ENCODE data around the gene C10orf105.

Gene C10orf105

GRCh38 chr10:71708897-71709882, 10.4 kb downstream of the C10orf105 start:
- Mint-ChIP-seq H3K4me1 (ENCODE audit: low read depth) (peaks cover 52% of the 10 kb centered on the region), H3K36me3 (no peaks in the 10 kb centered on the region), H3K27ac (peak overlapping the region; percentile 56), H3K9me3 (ENCODE audit: low read depth) (no peaks in the 10 kb centered on the region), H3K27me3 (no peaks in the 10 kb centered on the region), H3K4me3 (no peak overlapping the region)

DNA sequence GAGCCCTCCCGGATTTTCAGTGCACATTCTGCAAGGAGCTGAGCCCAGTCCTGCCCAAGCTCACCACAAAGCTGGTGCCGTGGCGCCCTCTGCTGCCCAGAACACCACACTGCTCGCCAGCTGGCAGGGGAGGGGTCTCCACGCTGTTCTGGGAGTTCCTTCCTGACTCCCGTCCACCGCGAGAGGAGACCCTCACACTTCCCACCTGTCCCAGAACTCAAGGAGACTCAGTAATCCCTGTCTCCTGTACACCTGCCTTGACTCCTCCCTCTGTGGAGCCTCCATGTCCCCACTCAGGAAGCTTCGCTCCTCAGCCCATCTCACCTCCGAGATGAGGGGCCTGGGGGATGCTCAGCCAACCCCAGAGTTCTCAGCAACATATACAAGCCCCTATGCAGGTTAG, 11.3 kb downstream of the C10orf105 start:
- no peaks in the 10 kb centered on the region for H3K27me3 Mint-ChIP-seq
- no peaks in the 10 kb centered on the region for H3K36me3 Mint-ChIP-seq
- H3K27ac Mint-ChIP-seq, result peak overlapping the region; percentile 22
- H3K4me1 Mint-ChIP-seq (ENCODE audit: low read depth), result peaks cover 43% of the 10 kb centered on the region
- no peak overlapping the region for H3K4me3 Mint-ChIP-seq
- no peaks in the 10 kb centered on the region for H3K9me3 Mint-ChIP-seq (ENCODE audit: low read depth)

DNA sequence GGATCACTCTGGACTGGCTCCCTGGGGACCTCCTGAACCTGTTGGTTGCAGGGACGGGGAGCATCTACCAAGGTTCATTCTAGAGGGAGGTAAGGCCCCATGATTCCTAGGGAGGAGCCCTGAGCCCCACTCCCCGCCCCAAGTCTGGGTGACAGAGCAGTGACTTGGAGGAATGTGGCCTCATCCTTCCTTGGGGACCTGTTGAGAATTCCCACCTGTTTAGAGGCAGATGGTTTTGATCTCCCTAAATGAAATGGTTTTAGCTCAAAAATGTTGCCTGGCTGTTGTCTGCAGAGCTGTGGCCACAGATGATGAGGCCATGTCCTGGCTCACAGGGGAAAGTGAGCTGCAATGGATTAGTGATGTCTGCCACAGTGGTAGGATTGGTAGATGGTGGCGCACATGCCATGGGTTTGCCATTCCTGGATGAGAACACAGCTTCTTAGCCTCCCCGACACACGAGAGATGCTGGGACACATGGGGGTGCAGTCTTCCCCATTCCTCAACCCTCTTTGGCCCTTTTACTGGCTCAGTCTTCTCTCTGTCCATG, 12.3 kb downstream of the C10orf105 start:
- no peaks in the 10 kb centered on the region for H3K36me3 Mint-ChIP-seq
- no peak overlapping the region for H3K27ac Mint-ChIP-seq
- H3K4me1 Mint-ChIP-seq (ENCODE audit: low read depth), result peaks cover 33% of the 10 kb centered on the region
- H3K27me3 Mint-ChIP-seq, result no peaks in the 10 kb centered on the region
- no peak overlapping the region for H3K4me3 Mint-ChIP-seq
- no peaks in the 10 kb centered on the region for H3K9me3 Mint-ChIP-seq (ENCODE audit: low read depth)

- no peaks in the 10 kb centered on the region for H3K27me3 Mint-ChIP-seq
- H3K4me1 Mint-ChIP-seq (ENCODE audit: low read depth), result peaks cover 25% of the 10 kb centered on the region
These were observed 13.1 kb downstream of the C10orf105 start for GRCh38 chr10:71706216-71707121.

DNA sequence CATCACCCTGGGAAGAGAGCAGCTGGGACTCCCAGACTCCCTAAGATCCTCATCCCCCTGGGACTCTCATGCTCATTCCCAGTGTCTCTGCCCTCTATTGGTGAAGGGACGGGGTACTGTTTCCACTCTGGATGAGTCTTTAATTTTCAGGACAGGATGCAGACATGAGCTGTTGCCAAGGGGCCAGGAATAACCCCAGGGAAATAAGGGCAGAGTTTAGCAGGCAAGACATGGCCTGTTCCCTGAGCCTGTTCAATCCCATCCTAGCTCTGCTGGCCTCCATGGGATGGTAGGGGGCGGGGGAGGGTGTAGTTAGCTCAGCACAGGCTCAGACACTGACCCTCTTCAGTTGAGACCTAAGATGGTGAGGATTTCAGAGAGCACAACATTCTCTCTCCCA, 14.0 kb downstream of the C10orf105 start:
- Mint-ChIP-seq H3K4me1 (ENCODE audit: low read depth) (peaks cover 25% of the 10 kb centered on the region), H3K27me3 (no peaks in the 10 kb centered on the region), H3K9me3 (ENCODE audit: low read depth) (no peaks in the 10 kb centered on the region), H3K4me3 (no peak overlapping the region), H3K36me3 (no peaks in the 10 kb centered on the region), H3K27ac (no peak overlapping the region)

More at GRCh38 chr10:71706216-71707121, 13.1 kb downstream of the C10orf105 start:
- Mint-ChIP-seq H3K36me3 (no peaks in the 10 kb centered on the region), H3K27ac (no peak overlapping the region), H3K4me3 (no peak overlapping the region), H3K9me3 (ENCODE audit: low read depth) (no peaks in the 10 kb centered on the region)

- Mint-ChIP-seq H3K27ac (no peak overlapping the region), H3K36me3 (no peaks in the 10 kb centered on the region), H3K9me3 (ENCODE audit: low read depth) (no peaks in the 10 kb centered on the region), H3K4me1 (ENCODE audit: low read depth) (peaks cover 22% of the 10 kb centered on the region), H3K27me3 (no peaks in the 10 kb centered on the region), H3K4me3 (no peak overlapping the region)
These were observed 14.8 kb downstream of the C10orf105 start for GRCh38 chr10:71704816-71705215.

DNA sequence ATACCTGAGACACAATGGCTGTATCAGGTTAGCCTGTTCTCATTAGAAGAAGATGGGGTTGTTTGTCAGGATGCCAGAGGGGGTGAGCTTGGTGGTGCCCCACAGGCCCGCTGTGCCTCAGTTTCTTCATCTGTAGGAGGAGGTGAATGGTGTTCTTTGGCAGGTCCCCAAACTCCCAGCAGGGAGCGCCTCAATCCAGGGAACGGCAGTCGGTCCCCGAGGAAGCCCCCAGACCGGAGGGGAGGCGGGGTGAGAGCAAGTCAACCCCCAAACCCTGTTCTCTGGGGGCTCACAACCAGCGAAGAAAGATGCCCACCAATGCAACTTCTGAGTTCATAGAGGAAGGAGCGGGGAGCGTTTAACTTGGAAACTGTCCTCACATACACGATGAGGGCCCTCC, 16.0 kb downstream of the C10orf105 start:
- peaks cover 27% of the 10 kb centered on the region for H3K4me1 Mint-ChIP-seq (ENCODE audit: low read depth)
- no peak overlapping the region for H3K4me3 Mint-ChIP-seq
- no peaks in the 10 kb centered on the region for H3K9me3 Mint-ChIP-seq (ENCODE audit: low read depth)
- H3K27ac Mint-ChIP-seq, result peak overlapping the region; percentile 10
- no peaks in the 10 kb centered on the region for H3K27me3 Mint-ChIP-seq
- H3K36me3 Mint-ChIP-seq, result no peaks in the 10 kb centered on the region

DNA sequence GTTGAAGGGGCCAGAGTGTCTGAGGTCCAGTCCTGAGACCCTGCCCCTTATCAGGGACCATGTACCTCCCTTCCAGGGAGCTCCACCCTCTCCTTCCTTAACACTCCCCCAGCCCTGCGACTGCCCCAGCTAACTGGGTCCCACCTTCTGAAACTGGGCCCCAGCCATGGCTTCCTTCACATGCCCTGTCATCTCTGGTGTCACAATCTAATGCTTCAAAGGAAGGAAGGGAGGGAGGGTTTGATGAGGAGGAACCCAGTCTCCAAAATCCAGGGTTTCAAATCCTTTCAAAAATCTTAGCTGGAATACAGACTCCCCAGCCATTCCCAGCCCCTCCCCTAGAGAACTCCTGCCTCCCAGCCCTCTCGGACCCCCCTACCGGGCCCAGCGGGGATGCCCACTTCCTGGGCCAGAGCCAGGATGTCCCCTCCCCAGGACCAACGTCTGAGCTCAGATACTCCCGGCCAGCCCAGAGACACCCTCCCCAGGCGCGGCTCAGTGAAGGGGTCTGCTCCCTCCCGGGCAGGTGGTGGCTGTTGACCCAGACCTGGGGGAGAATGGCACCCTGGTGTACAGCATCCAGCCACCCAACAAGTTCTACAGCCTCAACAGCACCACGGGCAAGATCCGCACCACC, 18.0 kb downstream of the C10orf105 start:
- H3K36me3 Mint-ChIP-seq, result no peaks in the 10 kb centered on the region
- peaks cover 31% of the 10 kb centered on the region for H3K4me1 Mint-ChIP-seq (ENCODE audit: low read depth)
- no peak overlapping the region for H3K27ac Mint-ChIP-seq
- no peaks in the 10 kb centered on the region for H3K9me3 Mint-ChIP-seq (ENCODE audit: low read depth)
- H3K27me3 Mint-ChIP-seq, result no peaks in the 10 kb centered on the region
- H3K4me3 Mint-ChIP-seq, result no peak overlapping the region

DNA sequence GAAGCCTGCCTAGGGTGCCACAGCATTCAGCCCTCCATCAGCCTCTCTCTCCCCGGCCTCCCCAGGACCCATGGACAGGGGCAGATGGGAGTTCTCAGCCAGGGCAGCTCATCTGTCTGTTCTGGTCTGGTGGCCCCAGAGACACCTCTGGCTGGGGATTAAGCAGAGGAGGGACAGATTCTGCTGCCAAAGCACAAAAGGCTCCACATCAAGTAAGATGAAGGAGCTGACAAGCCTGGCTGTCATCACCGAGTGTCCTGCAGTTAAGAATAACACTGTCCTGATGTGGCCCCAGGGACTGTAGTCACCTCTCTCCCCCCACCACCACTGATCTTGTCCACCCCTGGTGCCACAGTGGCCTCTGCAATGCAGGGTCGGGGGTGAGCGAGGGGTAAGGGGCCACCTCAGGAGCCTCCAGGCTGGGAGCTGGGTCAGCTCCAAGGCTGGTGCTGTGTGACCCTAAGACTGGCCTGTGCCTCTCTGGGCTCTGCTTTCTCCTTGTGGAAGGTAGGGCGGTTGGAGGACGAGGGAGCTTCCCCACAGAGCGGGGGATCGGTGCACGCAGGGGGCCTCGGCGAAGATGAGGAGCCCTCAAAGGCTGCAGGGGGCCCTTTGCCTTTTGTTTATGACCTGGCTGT, 18.7 kb downstream of the C10orf105 start:
- Mint-ChIP-seq H3K9me3 (ENCODE audit: low read depth) (no peaks in the 10 kb centered on the region), H3K36me3 (no peaks in the 10 kb centered on the region), H3K4me1 (ENCODE audit: low read depth) (peaks cover 36% of the 10 kb centered on the region), H3K27ac (no peak overlapping the region), H3K27me3 (no peaks in the 10 kb centered on the region), H3K4me3 (no peak overlapping the region)

DNA sequence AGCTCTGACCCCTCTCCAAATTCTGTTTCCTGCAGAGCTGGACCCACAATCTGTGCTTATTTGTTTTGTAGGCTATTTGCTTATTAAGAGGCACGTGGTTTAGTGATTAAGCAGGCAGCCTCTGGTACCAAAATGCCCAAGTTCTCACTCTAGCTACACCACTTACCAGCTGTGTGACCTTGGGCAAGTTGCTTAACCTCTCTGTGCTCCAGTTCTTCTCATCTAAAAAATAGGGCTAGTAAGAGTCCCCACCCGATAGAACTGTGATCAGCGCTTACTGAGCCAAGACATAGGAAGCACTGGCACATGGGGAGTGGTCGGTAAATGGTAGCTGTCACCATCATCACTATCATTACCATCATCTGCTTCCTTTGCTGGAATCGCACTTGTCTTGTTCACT, 20.8 kb downstream of the C10orf105 start:
- no peaks in the 10 kb centered on the region for H3K27me3 Mint-ChIP-seq
- no peaks in the 10 kb centered on the region for H3K36me3 Mint-ChIP-seq
- H3K9me3 Mint-ChIP-seq (ENCODE audit: low read depth), result no peaks in the 10 kb centered on the region
- no peak overlapping the region for H3K4me3 Mint-ChIP-seq
- H3K4me1 Mint-ChIP-seq (ENCODE audit: low read depth), result peaks cover 51% of the 10 kb centered on the region
- peak overlapping the region; percentile 24 for H3K27ac Mint-ChIP-seq

DNA sequence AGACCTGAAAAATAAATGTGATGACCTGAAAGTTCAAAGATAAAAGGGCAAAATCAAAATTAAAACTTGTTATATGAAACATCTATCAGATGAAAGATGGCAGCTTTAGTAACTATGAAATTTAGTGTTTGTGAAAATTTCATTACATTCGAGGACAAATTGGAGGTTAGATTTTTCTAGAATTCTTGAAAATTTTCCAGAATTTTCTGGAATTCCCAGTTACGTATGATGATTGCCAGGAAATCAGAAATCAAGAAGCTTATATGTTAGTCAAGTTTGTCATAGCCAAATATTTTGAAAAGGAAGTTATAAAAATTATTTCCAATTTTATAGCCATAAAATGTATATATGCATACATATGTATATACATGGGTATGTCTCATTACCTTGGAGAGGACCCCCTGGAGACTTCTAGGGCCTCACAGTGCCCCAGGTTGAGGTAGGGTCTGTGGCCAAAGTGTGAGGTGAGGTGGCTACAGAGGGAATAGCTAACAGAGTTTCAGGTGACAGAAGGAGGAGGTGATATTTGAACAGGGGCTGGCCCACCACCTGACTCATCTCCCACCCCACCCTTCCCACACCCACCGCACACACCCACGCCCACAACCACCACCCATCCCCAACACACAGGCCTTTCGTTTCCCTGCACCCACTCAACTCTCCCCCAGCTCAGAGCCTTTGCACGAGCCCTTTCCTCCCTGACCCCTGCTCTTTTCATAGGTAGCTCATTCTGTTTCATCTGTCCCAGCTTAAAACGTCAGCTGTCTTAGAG, 21.5 kb downstream of the C10orf105 start:
- Mint-ChIP-seq H3K4me1 (ENCODE audit: low read depth) (peaks cover 55% of the 10 kb centered on the region), H3K27ac (peak overlapping the region; percentile 28), H3K4me3 (peak overlapping the region; percentile 30), H3K9me3 (ENCODE audit: low read depth) (no peaks in the 10 kb centered on the region), H3K27me3 (no peaks in the 10 kb centered on the region), H3K36me3 (no peaks in the 10 kb centered on the region)

- no peaks in the 10 kb centered on the region for H3K9me3 Mint-ChIP-seq (ENCODE audit: low read depth)
- no peaks in the 10 kb centered on the region for H3K27me3 Mint-ChIP-seq
- no peak overlapping the region for H3K4me3 Mint-ChIP-seq
- H3K27ac Mint-ChIP-seq, result no peak overlapping the region
- peaks cover 55% of the 10 kb centered on the region for H3K4me1 Mint-ChIP-seq (ENCODE audit: low read depth)
- no peaks in the 10 kb centered on the region for H3K36me3 Mint-ChIP-seq
These were observed 22.8 kb downstream of the C10orf105 start for GRCh38 chr10:71696628-71697326.

Data from activated naive CD8-positive, alpha-beta T cell (primary cell).